AG04450 (cell line): ENCODE data around the gene LRRC59. TPM values are rescaled to one million over a fixed set of nuclear protein-coding genes. Genes with fewer than 3 reads are reported as not detected.
A peak's percentile ranks its signal among the peaks of the same experiment; 100 is the strongest.

ENCODE experiments used
- CTCF ChIA-PET: fragments of 300-600, 350-600 bp; formaldehyde crosslinking; extraction: SDS; loops from one replicate; lab custom pipeline; 2022; ENCODE audit warnings: antibody characterized with exemption, inconsistent platforms; lab: Charles Lee
- POLR2A ChIA-PET: fragments of 350-600 bp; formaldehyde crosslinking; extraction: SDS; loops from one replicate; lab custom pipeline; 2021; ENCODE audit warnings: antibody characterized with exemption, inconsistent platforms; lab: Yijun Ruan, JAX
- DNase-seq: peaks from one replicate; pipeline ENCODE4 v3.0.0-alpha.2; 2011; ENCODE audit warnings: low read depth, low spot score
- H3K27ac ChIP-seq: one replicate; pipeline ENCODE4 v1.5.1; 2012; ENCODE audit warnings: low read depth, low read length, control low read depth
- H3K27me3 ChIP-seq: one replicate; pipeline ENCODE4 v1.6.0; 2012; ENCODE audit warnings: low read length; ENCODE audit not compliant: control insufficient read depth, insufficient read depth
- H3K4me3 ChIP-seq: 2 replicates; pipeline ENCODE4 v1.5.1; 2011; ENCODE audit warnings: mild to moderate bottlenecking, low read depth, low read length, control low read depth
- H3K9me3 ChIP-seq: 2 replicates; pipeline ENCODE4 v1.5.1; 2012; ENCODE audit warnings: low read length; ENCODE audit not compliant: control insufficient read depth, insufficient read depth
- CTCF ChIP-seq: IDR thresholded peaks from 2 replicates; pipeline ENCODE4 v1.5.1; 2011; ENCODE audit warnings: low read depth, low read length, control low read depth, inconsistent platforms
- polyA plus RNA-seq: library from polyadenylated mRNA; depleted of rRNA; stranded (reverse); fragments of >200 nt; gene quantifications from 2 replicates; pipeline ENCODE4 v1.2.3, GENCODE V29; 2011

Gene LRRC59
- polyA plus RNA-seq, 1 experiment = 143 TPM

GRCh38 chr17:50380369-50381259 is 16.7 kb downstream of the LRRC59 start:
- no peak for DNase-seq
- H3K27ac ChIP-seq = no peak overlapping the region
- no peak for TF ChIP-seq CTCF
- no peaks in the 10 kb centered on the region for H3K27me3 ChIP-seq
- ChIA-PET CTCF (interaction anchor here (0.7 to 2.1 kb wide), 4 partner anchors 16 to 19 kb away, joined by 3 to 9 read pairs (median 4); partner anchors contain the start of gene LRRC59), POLR2A (interaction anchor here (0.7 to 1.6 kb wide), 3 partner anchors 9 to 176 kb away, joined by 3 to 10 read pairs (median 5); no protein-coding TSS in a partner anchor)
- H3K9me3 ChIP-seq = no peaks in the 10 kb centered on the region
- no peak overlapping the region for H3K4me3 ChIP-seq

- POLR2A ChIA-PET = interaction anchor here (1.2 kb wide), 1 partner anchor 16 kb away, joined by 5 read pairs; no protein-coding TSS in a partner anchor
- TF ChIP-seq CTCF = no peak
- DNase-seq = no peak
- H3K27ac ChIP-seq = no peak overlapping the region
- no peaks in the 10 kb centered on the region for H3K9me3 ChIP-seq
- no peaks in the 10 kb centered on the region for H3K27me3 ChIP-seq
- CTCF ChIA-PET = interaction anchor here (0.6 to 1.0 kb wide), 3 partner anchors 18 to 99 kb away, joined by 3 to 5 read pairs (median 3); partner anchors contain the start of gene LRRC59
- no peak overlapping the region for H3K4me3 ChIP-seq
These were observed 17.8 kb downstream of the LRRC59 start for GRCh38 chr17:50379351-50380132.

GRCh38 chr17:50375858-50376538 is 21.3 kb downstream of the LRRC59 start:
- CTCF ChIA-PET = interaction anchor here (1.5 kb wide), 1 partner anchor 21 kb away, joined by 7 read pairs; the partner anchor contains the start of gene LRRC59
- Histone ChIP-seq H3K27ac (no peak overlapping the region), H3K9me3 (no peaks in the 10 kb centered on the region), H3K4me3 (no peak overlapping the region), H3K27me3 (no peaks in the 10 kb centered on the region)
- DNase-seq = no peak
- POLR2A ChIA-PET = interaction anchor here (0.8 to 1.1 kb wide), 2 partner anchors 12 to 21 kb away, joined by 3 read pairs; no protein-coding TSS in a partner anchor
- TF ChIP-seq CTCF = no peak

GRCh38 chr17:50373705-50374104 is 23.6 kb downstream of the LRRC59 start:
- Histone ChIP-seq H3K9me3 (no peaks in the 10 kb centered on the region), H3K27ac (no peak overlapping the region), H3K4me3 (peak overlapping the region; percentile 66), H3K27me3 (no peaks in the 10 kb centered on the region)
- CTCF ChIA-PET = interaction anchor here (1.2 to 4.7 kb wide), 2 partner anchors 11 to 23 kb away, joined by 4 to 47 read pairs; partner anchors contain the start of gene LRRC59
- no peak for DNase-seq
- TF ChIP-seq CTCF = no peak
- POLR2A ChIA-PET = no interaction called here
